Esophagus squamous epithelium (tissue), 5 donors: ENCODE results near the gene METTL24. TPM values are rescaled to one million over a fixed set of nuclear protein-coding genes. Genes with fewer than 3 reads are reported as not detected.

Experiments used
- DNase-seq: peaks from one replicate; lab custom pipeline; 2025; lab: John Stamatoyannopoulos, UW
- H3K27ac ChIP-seq, 4 donors: fragments of 200-600 bp; sonication (generic); one replicate each; pipeline ENCODE4 v1.5.1; 2016 to 2019; ENCODE audit warnings: mild to moderate bottlenecking in 1 of 4
- H3K27me3 ChIP-seq, 4 donors: fragments of 200-600 bp; sonication (generic); 1 replicate in 3 of 4; 2 replicates in 1 of 4; pipeline versions ENCODE4 v1.5.1 to v1.6.0; 2017 to 2021; ENCODE audit warnings: antibody characterized with exemption in 1 of 4
- H3K36me3 ChIP-seq, 3 donors: fragments of 200-600 bp; sonication (generic); one replicate each; pipeline ENCODE4 v1.5.1; 2016 to 2019
- H3K4me1 ChIP-seq, 3 donors: fragments of 200-600 bp; sonication (generic); one replicate each; pipeline ENCODE4 v1.5.1; 2017 to 2019
- H3K4me3 ChIP-seq, 4 donors: fragments of 200-600 bp; sonication (generic); 1 replicate in 3 of 4; 2 replicates in 1 of 4; pipeline ENCODE4 v1.5.1; 2016 to 2019; ENCODE audit warnings: mild to moderate bottlenecking in 2 of 4, moderate library complexity in 1 of 4
- H3K9me3 ChIP-seq, 3 donors: fragments of 200-600 bp; sonication (generic); one replicate each; pipeline ENCODE4 v1.5.1; 2016 to 2019
- CTCF ChIP-seq, 6 experiments: fragments of 450-650 bp in 4 of 6; fragments of 200-600 bp in 2 of 6; sonication (generic) in 2 of 6; IDR thresholded peaks; one replicate each; pipeline ENCODE4 v1.5.1; 2016 to 2019; ENCODE audit warnings: antibody characterized with exemption in 6 of 6, mild to moderate bottlenecking in 4 of 6, moderate library complexity in 4 of 6
- POLR2A ChIP-seq, 4 donors: fragments of 450-650 bp; IDR thresholded peaks; one replicate each; pipeline ENCODE4 v1.6.1; 2017; ENCODE audit warnings: antibody characterized with exemption in 4 of 4, mild to moderate bottlenecking in 4 of 4, moderate library complexity in 3 of 4
- WGBS, 2 donors: methylation state at CpG; one replicate each; pipeline ENCODE4 v1.1.5; 2018; 5-methylcytosine and 5-hydroxymethylcytosine counted together
- intact Hi-C: fragments of 100-400 bp; cut with DNase I; formaldehyde crosslinking; loops from one replicate; pipeline ENCODE4 v1.15.0; 2022
- total RNA-seq, 4 donors: library from RNA; depleted of rRNA; stranded (reverse); fragments of >200 nt; gene quantifications; one replicate each; pipeline ENCODE4 v1.1.0, GENCODE V29; 2016
- donor health status: DM: yes; HTN: yes; CAD: no.

METTL24 gene
- total RNA-seq, 4 donors from 2014 or later, result 0.57 to 4.0 (median 0.83) TPM; not detected in 1

- intact Hi-C loops, result no loop called here
- Histone ChIP-seq H3K36me3 (peaks cover 0 to 100% (median 11%) of the 10 kb centered on the region in 3 donors), H3K4me3 (no peak overlapping the region), H3K4me1 (no peaks in the 10 kb centered on the region), H3K27ac (no peak overlapping the region), H3K9me3 (no peaks in the 10 kb centered on the region), H3K27me3 (no peaks in the 10 kb centered on the region)
- DNase-seq, result no peak
- TF ChIP-seq CTCF (IDR thresholded peaks at IDR 0.05) (no peak), POLR2A (IDR thresholded peaks at IDR 0.05) (no peak)
- 90 to 91% methylated on average over 5 of the region's 5 CpGs for WGBS, 2 donors
Measured at GRCh38 chr6:110216140-110216539, 142.0 kb downstream of the METTL24 start.

GRCh38 chr6:110214338-110214737 lies 143.8 kb downstream of the METTL24 start:
- intact Hi-C loops, result no loop called here
- Histone ChIP-seq H3K36me3 (peaks cover 0 to 100% (median 15%) of the 10 kb centered on the region in 3 donors), H3K27ac (no peak overlapping the region), H3K9me3 (no peaks in the 10 kb centered on the region), H3K27me3 (no peaks in the 10 kb centered on the region), H3K4me1 (no peaks in the 10 kb centered on the region), H3K4me3 (no peak overlapping the region)
- TF ChIP-seq CTCF (IDR thresholded peaks at IDR 0.05) (no peak), POLR2A (IDR thresholded peaks at IDR 0.05) (no peak)
- no peak for DNase-seq
- 41 to 83% methylated on average over 1 of the region's 1 CpG for WGBS, 2 donors

GRCh38 chr6:110211753-110212152 lies 146.4 kb downstream of the METTL24 start:
- no peak overlapping the region for H3K27ac ChIP-seq
- intact Hi-C loops, result no loop called here
- peaks cover 0 to 92% (median 15%) of the 10 kb centered on the region in 3 donors for H3K36me3 ChIP-seq
- no peak overlapping the region for H3K4me3 ChIP-seq
- H3K4me1 ChIP-seq, result no peaks in the 10 kb centered on the region
- DNase-seq, result no peak
- no peaks in the 10 kb centered on the region for H3K27me3 ChIP-seq
- 87 to 96% methylated on average over 1 of the region's 1 CpG for WGBS, 2 donors
- H3K9me3 ChIP-seq, result no peaks in the 10 kb centered on the region
- TF ChIP-seq POLR2A (IDR thresholded peaks at IDR 0.05) (no peak), CTCF (IDR thresholded peaks at IDR 0.05) (no peak)

- TF ChIP-seq CTCF (IDR thresholded peaks at IDR 0.05), result no peak
- TF ChIP-seq POLR2A (IDR thresholded peaks at IDR 0.05), result no peak
Measured at GRCh38 chr6:110207652-110208051, 150.5 kb downstream of the METTL24 start.

GRCh38 chr6:110201151-110201884 lies 156.8 kb downstream of the METTL24 start:
- no peak overlapping the region for H3K27ac ChIP-seq
- DNase-seq, result no peak
- peaks cover 0 to 7% (median 0%) of the 10 kb centered on the region in 3 donors for H3K4me1 ChIP-seq
- no peaks in the 10 kb centered on the region for H3K9me3 ChIP-seq
- TF ChIP-seq CTCF (IDR thresholded peaks at IDR 0.05), result no peak
- no peak for TF ChIP-seq POLR2A (IDR thresholded peaks at IDR 0.05)
- peaks cover 0 to 31% (median 0%) of the 10 kb centered on the region in 3 donors for H3K36me3 ChIP-seq
- H3K4me3 ChIP-seq, result no peak overlapping the region
- WGBS, 2 donors, result 100% methylated on average over 3 of the region's 3 CpGs
- no peaks in the 10 kb centered on the region for H3K27me3 ChIP-seq
- intact Hi-C loops, result no loop called here

More at GRCh38 chr6:110207652-110208051, 150.5 kb downstream of the METTL24 start:
- WGBS, 2 donors, result 98 to 99% methylated on average over 3 of the region's 3 CpGs
- H3K27me3 ChIP-seq, result no peaks in the 10 kb centered on the region
- peaks cover 0 to 67% (median 11%) of the 10 kb centered on the region in 3 donors for H3K36me3 ChIP-seq
- no peak for DNase-seq
- intact Hi-C loops, result no loop called here
- H3K4me1 ChIP-seq, result no peaks in the 10 kb centered on the region
- H3K4me3 ChIP-seq, result no peak overlapping the region
- no peak overlapping the region for H3K27ac ChIP-seq
- H3K9me3 ChIP-seq, result no peaks in the 10 kb centered on the region
